Liver (tissue), 3 donors: Measurements from ENCODE around the gene FRMPD4.

Experiments used
- ATF3 ChIP-seq: IDR thresholded peaks from 2 replicates; pipeline ENCODE4 v1.6.1; 2016; ENCODE audit warnings: antibody characterized with exemption
- CTCF ChIP-seq: fragments of 150-350 bp; IDR thresholded peaks from 2 replicates; pipeline ENCODE4 v1.5.1; 2017; ENCODE audit warnings: improper control_type of control experiment, low read depth, low read length; ENCODE audit not compliant: missing input control
- EGR1 ChIP-seq, 2 donors: IDR thresholded peaks; 2 replicates each; pipeline ENCODE4 v1.6.1; 2016 to 2018; ENCODE audit warnings: antibody characterized with exemption in 2 of 2, low read depth in 2 of 2
- FOXA1 ChIP-seq: IDR thresholded peaks from 2 replicates; pipeline ENCODE4 v1.6.1; 2016; ENCODE audit warnings: antibody characterized with exemption
- GABPA ChIP-seq, 2 donors: IDR thresholded peaks in 1 of 2; conservative IDR thresholded peaks in 1 of 2; 2 replicates each; pipeline ENCODE4 v1.6.1; 2016; ENCODE audit warnings: antibody characterized with exemption in 2 of 2, mild to moderate bottlenecking in 1 of 2, moderate library complexity in 1 of 2
- HNF4A ChIP-seq, 2 donors: conservative IDR thresholded peaks; 2 replicates each; pipeline ENCODE4 v1.6.1; 2016; ENCODE audit warnings: antibody characterized with exemption in 2 of 2, mild to moderate bottlenecking in 2 of 2
- JUND ChIP-seq, 2 donors: IDR thresholded peaks; 2 replicates each; pipeline ENCODE4 v1.6.1; 2016; ENCODE audit warnings: antibody characterized with exemption in 2 of 2
- MAX ChIP-seq: IDR thresholded peaks from 2 replicates; pipeline ENCODE4 v1.6.1; 2016; ENCODE audit warnings: antibody characterized with exemption
- NR2F2 ChIP-seq: IDR thresholded peaks from 2 replicates; pipeline ENCODE4 v1.6.1; 2016; ENCODE audit warnings: antibody characterized with exemption
- RAD21 ChIP-seq, 2 donors: IDR thresholded peaks; 2 replicates each; pipeline ENCODE4 v1.6.1; 2016; ENCODE audit warnings: antibody characterized with exemption in 2 of 2, mild to moderate bottlenecking in 2 of 2
- REST ChIP-seq: IDR thresholded peaks from 2 replicates; pipeline ENCODE4 v1.6.1; 2016; ENCODE audit warnings: antibody characterized with exemption, mild to moderate bottlenecking
- SP1 ChIP-seq: IDR thresholded peaks from 2 replicates; pipeline ENCODE4 v1.6.1; 2018; ENCODE audit warnings: antibody characterized with exemption, mild to moderate bottlenecking
- TAF1 ChIP-seq: conservative IDR thresholded peaks from 2 replicates; pipeline ENCODE4 v1.6.1; 2016; ENCODE audit warnings: antibody characterized with exemption, mild to moderate bottlenecking
- YY1 ChIP-seq: IDR thresholded peaks from 2 replicates; pipeline ENCODE4 v1.6.1; 2016; ENCODE audit warnings: antibody characterized with exemption, mild to moderate bottlenecking
- donor health status: healthy.
- donor health status: healthy.

GRCh38 chrX:12471061-12471460 lies 332.8 kb downstream of the FRMPD4 start:
- no peak for TF ChIP-seq ATF3
- no peak for TF ChIP-seq CTCF
- TF ChIP-seq GABPA (IDR thresholded peaks at IDR 0.05 in 1 of 2, conservative IDR thresholded peaks at IDR 0.05 in 1 of 2): no peak
- no peak for TF ChIP-seq SP1
- no peak for TF ChIP-seq FOXA1
- no peak for TF ChIP-seq RAD21 (IDR thresholded peaks at IDR 0.05)
- no peak for TF ChIP-seq JUND (IDR thresholded peaks at IDR 0.05)
- TF ChIP-seq EGR1 (IDR thresholded peaks at IDR 0.05; ENCODE audit: low read depth in 2 of 2): no peak
- TF ChIP-seq TAF1: no peak
- TF ChIP-seq REST: no peak
- TF ChIP-seq MAX: no peak
- no peak for TF ChIP-seq NR2F2
- no peak for TF ChIP-seq YY1
- TF ChIP-seq HNF4A (conservative IDR thresholded peaks at IDR 0.05): no peak
